Mucosa of descending colon (tissue), 3 donors: ENCODE measurements around the gene KCNA5. TPM values are rescaled to one million over a fixed set of nuclear protein-coding genes. Genes with fewer than 3 reads are reported as not detected.

ENCODE experiments used
- ATAC-seq: fragments of 200-7000 bp; cut with Tn5 transposase; one replicate; pipeline ENCODE4 v1.9.1; 2020; ENCODE audit warnings: mild to moderate bottlenecking, moderate library complexity
- DNase-seq, 3 donors: peaks; one replicate each; pipeline ENCODE4 v3.0.0-alpha.2; 2020
- H3K36me3 ChIP-seq: fragments of 200-600 bp; one replicate; pipeline ENCODE4 v1.8.0; 2021; ENCODE audit warnings: low read depth, mild to moderate bottlenecking
- H3K4me1 ChIP-seq: fragments of 200-600 bp; one replicate; pipeline ENCODE4 v1.8.0; 2021; ENCODE audit warnings: low read depth, mild to moderate bottlenecking
- H3K4me3 ChIP-seq: fragments of 200-600 bp; one replicate; pipeline ENCODE4 v1.8.0; 2021; ENCODE audit warnings: mild to moderate bottlenecking
- H3K9me3 ChIP-seq: fragments of 200-600 bp; one replicate; pipeline ENCODE4 v1.8.0; 2021; ENCODE audit warnings: mild to moderate bottlenecking
- CTCF ChIP-seq: fragments of 200-600 bp; IDR thresholded peaks from one replicate; pipeline ENCODE4 v1.8.0; 2022; ENCODE audit warnings: antibody characterized with exemption, mild to moderate bottlenecking
- intact Hi-C, 2 donors: fragments of 100-400 bp; cut with DNase I in 1 of 2; cut with micrococcal nuclease in 1 of 2; formaldehyde crosslinking; loops; one replicate each; pipeline versions ENCODE4 v1.11.0 to v1.11.1; 2022; cut with DNase I, micrococcal nuclease
- total RNA-seq, 3 donors: library from RNA; stranded (reverse); fragmentation: NEBNext Ultra II Directional in 2 of 3; extraction: Animal tissue kit (Norgen Biotek cat#: 25700) in 2 of 3; gene quantifications; one replicate each; pipeline versions ENCODE4 v1.2.1 to v1.2.4, GENCODE V29; 2021 to 2023
- donor health status: DM: no; HTN: no; CAD: no; lungs with moderate emphysema.
- donor health status: DM: no; HTN: no; CAD: no.
- donor health status: DM: no; HTN: yes; CAD: no.

The KCNA5 gene
- total RNA-seq, 3 donors from 2014 or later: 0.20 to 10.8 (median 0.22) TPM

DNA sequence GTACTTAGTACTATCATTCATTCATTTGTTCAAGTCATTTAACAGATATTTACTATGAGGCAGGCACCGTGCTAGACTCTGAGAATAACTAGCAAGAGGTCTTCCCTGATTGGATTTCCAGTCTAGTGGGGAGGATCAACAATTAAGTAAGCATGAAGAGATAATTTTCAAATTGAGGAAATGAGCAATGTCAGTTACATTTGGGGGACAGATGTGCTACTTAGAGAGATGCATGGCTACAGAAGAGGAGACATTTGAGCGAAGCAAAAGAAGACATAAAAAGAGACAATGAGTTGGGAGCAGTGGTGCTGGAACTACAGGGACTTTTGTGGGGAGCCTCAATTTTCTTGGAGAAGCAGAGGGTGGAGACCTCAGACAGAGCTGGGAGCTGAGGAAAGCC lies 7.7 kb downstream of the KCNA5 start:
- intact Hi-C loops: no loop called here
- ATAC-seq: no peak
- Histone ChIP-seq H3K4me3 (no peak overlapping the region), H3K36me3 (no peaks in the 10 kb centered on the region), H3K4me1 (no peaks in the 10 kb centered on the region), H3K9me3 (no peaks in the 10 kb centered on the region)
- TF ChIP-seq CTCF: no peak
- no peak for DNase-seq

- no peak for TF ChIP-seq CTCF
- ATAC-seq (no peak), DNase-seq (peak in 1 of 3 donors; percentile 14)
- intact Hi-C loops: no loop called here
- no peaks in the 10 kb centered on the region for H3K36me3 ChIP-seq
- no peaks in the 10 kb centered on the region for H3K9me3 ChIP-seq
- no peak overlapping the region for H3K4me3 ChIP-seq
- H3K4me1 ChIP-seq: no peaks in the 10 kb centered on the region
Measured at GRCh38 chr12:5051913-5052312, 8.2 kb downstream of the KCNA5 start.

DNA sequence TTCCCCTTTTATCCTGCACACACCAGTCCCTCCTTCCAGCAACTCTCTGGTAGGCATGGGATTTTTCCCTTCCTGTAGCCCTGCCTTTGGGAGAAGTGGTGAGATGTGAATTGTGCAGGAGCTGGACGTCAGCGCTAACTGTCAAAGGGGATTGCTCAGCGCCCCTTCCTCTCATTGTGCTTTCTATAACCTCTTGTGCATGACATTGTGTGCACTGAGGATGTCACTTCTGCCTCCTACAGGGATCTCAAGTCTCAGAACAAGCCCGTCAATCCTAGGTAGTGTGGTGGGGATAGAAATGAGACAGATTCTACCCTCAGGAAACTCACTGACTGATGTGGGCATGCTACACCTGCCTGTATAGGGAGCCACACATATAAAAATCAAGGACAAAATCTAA lies 8.7 kb downstream of the KCNA5 start:
- intact Hi-C loops: no loop called here
- TF ChIP-seq CTCF: no peak

DNA sequence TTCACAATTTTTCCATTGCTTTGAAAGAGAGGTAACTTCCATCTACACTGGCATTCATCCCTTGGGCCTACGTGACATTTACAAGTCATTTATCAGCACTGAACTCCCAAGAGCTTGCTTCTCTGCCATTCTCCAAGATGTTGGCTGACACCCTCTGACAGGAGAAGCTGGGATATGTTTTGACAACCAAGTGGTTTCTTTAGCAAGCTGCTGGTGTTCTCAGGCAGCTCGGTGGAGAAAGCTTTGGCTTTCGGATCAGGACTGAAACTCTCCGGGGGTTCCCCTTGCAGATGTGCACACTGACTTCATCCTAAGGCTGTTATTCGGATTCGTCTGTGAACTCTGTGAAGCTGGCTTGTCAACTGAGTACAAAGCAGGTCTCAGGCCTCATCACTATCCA lies 15.7 kb downstream of the KCNA5 start:
- no peak for TF ChIP-seq CTCF
- H3K4me3 ChIP-seq: no peak overlapping the region
- H3K4me1 ChIP-seq: no peaks in the 10 kb centered on the region
- no peak for DNase-seq
- no peak for ATAC-seq
- no peaks in the 10 kb centered on the region for H3K36me3 ChIP-seq
- intact Hi-C loops: no loop called here
- H3K9me3 ChIP-seq: no peaks in the 10 kb centered on the region

More for the DNA sequence above, 8.7 kb downstream of the KCNA5 start:
- Histone ChIP-seq H3K4me3 (no peak overlapping the region), H3K4me1 (no peaks in the 10 kb centered on the region), H3K9me3 (no peaks in the 10 kb centered on the region), H3K36me3 (no peaks in the 10 kb centered on the region)
- DNase-seq: no peak
- ATAC-seq: no peak

DNA sequence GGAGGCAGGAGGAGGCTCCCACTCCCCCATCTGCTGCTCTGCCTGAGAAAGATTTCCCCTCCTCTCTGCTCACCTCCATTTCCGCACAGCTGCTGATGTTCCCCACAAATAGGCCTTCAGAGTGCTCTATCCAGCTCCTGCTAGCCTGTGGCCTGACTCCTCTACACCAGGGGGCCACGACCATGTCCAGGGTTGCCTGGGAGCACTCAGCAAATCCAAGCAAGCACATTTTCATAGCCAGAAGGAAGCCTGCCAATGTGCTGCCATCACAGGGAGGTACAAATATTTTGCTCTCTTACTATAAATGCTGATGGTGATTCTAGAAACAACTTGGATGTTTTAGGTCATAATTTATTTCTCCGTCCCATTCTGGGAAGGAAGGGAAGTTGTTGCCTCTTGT lies 17.3 kb downstream of the KCNA5 start:
- ATAC-seq (no peak), DNase-seq (no peak)
- no peak for TF ChIP-seq CTCF
- no peaks in the 10 kb centered on the region for H3K36me3 ChIP-seq
- no peaks in the 10 kb centered on the region for H3K4me1 ChIP-seq
- intact Hi-C loops: no loop called here
- no peak overlapping the region for H3K4me3 ChIP-seq
- no peaks in the 10 kb centered on the region for H3K9me3 ChIP-seq

GRCh38 chr12:5063149-5063548 lies 19.5 kb downstream of the KCNA5 start:
- H3K36me3 ChIP-seq: no peaks in the 10 kb centered on the region
- DNase-seq (no peak), ATAC-seq (no peak)
- intact Hi-C loops: no loop called here
- H3K9me3 ChIP-seq: no peaks in the 10 kb centered on the region
- no peaks in the 10 kb centered on the region for H3K4me1 ChIP-seq
- TF ChIP-seq CTCF: no peak
- H3K4me3 ChIP-seq: no peak overlapping the region
